Hindlimb muscle (tissue), 1 donor: Measurements from ENCODE around the gene IQCK. TPM values are rescaled to one million over a fixed set of nuclear protein-coding genes. Genes with fewer than 3 reads are reported as not detected.

Experiments used
- DNase-seq: peaks from one replicate; pipeline ENCODE4 v3.0.0-alpha.2; 2013
- polyA plus RNA-seq: library from polyadenylated mRNA; unstranded; fragments of 120-200 nt; gene quantifications from one replicate; pipeline ENCODE4 v1.2.1, GENCODE V29; 2013; ENCODE audit not compliant: insufficient read length

IQCK gene
- polyA plus RNA-seq, 1 donor = 14.2 TPM

DNA sequence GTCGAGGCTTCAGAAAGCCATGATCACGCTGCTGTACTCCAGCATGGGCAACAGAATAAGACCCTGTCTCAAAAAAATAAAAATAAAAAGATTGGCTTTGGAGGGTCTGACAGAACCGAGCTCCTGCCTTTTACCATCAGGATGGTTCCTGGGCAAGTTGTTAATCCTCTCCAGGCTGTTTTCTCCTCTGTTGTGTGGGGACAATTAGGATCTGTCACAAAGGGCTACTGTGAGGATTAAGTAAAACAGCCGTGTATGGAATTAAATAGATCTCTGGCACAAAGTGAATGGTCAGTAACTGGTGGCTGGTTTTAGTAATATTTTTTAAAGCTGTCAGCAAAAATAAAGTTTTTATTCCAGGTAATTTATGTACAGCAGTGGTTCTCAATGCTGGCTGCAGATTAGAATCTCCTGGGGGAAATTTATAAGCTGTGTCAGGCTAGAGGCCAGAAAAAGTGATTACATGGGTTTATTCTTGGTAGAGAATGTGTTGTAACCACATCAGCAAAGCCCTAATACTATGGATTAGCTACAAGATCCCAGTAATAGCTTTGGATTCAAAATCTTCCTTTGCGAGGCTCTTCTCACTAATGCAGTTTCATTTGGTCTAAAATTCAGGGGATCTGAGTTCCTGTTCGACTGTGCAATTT is 119.4 kb downstream of the IQCK start:
- DNase-seq = no peak

DNA sequence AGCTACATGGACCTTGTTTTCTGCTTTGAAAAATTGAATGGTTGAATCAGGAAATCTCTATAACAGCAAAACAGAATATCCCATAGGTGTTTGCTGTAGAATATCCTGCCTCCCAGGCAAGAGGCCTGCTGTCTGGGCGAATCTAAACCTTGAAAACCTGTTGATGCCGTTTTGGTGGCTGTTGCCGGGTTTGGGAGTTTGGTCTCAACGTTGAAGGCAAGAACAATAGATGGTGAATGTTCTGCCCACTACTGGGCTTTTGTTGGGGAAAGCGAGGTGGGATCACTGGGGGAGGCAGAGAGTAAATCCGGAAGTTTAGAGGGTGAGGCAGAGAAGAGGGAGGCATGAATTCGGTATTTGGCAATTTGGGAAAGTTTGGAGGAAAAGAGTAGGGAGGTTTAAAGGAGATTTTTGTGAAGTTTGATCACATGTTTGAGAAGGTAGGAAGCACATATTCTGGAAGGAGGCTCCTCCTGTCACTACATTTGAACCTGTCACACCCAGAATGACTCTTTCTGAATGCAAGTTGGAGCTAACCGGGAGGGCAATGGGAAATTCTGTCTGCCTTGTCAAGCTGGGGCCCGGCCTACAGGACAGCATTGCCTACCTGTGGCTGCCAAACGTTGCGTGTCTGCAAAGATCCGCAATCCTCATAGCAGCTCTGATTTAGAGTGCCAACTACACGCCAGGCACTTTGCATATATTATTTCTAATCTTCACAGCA is 120.1 kb downstream of the IQCK start:
- no peak for DNase-seq

DNA sequence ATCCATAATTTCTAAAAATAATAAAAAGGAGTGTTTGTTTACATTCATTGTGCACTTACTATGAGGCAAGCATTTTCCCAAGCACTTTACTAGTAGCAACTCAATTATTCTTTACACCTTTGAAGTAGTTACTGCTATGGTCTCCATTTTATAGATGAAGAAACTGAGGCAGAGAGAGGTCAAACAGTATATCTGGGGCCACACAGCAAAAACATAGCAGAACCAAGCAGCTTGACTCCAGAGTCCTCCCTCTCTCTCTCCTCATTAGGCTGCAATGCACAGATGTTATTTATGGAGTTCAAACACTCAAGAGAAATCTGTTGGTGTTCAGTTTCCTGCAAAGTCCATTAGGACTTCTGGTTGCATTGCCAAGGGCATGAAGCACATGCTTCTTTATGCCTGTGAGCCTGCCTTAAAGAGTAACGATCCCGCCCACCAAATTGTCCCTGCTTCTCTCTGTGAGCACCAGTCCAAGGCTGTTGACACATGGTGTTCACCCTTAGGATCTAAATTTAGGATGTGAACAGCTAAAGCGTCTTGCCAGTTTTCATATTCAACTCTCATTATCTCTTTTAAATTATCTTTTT is 122.5 kb downstream of the IQCK start:
- no peak for DNase-seq

DNA sequence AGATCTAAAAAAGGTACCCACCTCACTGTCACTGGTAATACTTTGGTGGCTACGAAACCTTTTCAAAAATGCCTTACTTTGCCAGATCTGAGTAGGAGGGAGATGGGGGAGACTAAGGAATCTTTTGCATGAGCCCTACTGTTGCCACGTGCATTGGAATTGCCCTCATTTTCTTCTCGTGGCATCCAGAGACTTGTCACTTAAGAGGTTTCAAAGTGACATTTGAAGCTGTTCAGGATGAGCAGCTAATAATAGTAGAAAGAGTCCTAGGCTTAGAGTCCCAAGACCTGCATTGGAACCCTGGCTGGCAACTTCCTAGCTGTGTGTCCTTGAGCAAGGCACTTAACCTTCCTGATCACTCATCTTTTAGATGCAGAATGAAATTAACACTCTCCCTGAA is 123.1 kb downstream of the IQCK start:
- no peak for DNase-seq

DNA sequence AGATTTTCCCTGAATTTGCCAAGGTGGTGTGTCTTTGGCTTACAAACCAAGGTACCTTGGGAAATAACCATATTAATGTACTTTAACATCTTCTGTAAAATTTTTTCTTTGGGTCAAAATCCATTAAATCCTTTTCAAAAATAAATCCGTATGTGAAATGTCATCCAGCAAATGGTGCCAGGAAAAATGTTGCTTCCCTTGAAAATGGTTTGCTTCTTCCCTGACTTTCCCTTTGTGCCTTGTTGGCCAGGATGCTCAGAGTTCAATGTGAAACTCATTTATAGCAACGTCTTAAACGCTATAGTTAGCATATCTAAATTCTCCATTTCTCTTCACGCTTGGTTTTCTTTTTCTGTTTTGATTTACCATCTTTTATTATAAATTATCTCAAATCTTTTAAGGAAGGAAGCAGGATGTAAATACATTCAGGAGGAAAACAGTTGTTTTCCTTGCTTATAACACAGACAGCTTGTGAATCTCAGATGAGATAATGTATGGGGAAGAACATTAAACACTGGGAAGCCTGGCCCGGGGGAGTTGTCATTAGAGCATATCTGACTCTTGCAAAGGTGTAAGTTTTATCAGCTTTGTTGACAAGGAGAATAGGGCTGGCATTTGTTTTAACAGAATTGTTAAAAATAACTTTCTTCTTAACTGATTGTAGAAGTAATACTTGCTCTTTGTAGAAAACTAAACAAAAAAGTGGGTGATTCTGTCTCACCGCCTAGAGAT is 124.5 kb downstream of the IQCK start:
- peak; percentile 32 for DNase-seq

DNA sequence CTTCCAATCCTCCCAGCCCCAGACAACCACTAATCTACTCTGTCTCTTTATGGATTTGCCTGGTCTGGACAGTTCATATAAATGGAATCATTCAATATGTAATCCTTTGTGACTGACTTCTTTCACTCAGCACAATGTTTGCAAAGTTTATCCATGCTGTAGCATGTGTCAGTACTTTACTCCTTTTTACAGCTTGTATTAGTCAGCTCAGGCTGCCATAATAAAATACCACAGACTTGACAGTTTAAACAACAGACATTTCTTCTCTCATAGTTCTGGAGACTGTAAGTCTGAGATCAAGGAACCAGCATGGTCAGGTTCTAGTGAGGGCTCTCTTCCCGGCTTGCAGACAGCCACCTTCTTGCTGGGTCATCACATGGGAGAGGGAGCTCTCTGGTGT is 125.3 kb downstream of the IQCK start:
- DNase-seq = no peak

DNA sequence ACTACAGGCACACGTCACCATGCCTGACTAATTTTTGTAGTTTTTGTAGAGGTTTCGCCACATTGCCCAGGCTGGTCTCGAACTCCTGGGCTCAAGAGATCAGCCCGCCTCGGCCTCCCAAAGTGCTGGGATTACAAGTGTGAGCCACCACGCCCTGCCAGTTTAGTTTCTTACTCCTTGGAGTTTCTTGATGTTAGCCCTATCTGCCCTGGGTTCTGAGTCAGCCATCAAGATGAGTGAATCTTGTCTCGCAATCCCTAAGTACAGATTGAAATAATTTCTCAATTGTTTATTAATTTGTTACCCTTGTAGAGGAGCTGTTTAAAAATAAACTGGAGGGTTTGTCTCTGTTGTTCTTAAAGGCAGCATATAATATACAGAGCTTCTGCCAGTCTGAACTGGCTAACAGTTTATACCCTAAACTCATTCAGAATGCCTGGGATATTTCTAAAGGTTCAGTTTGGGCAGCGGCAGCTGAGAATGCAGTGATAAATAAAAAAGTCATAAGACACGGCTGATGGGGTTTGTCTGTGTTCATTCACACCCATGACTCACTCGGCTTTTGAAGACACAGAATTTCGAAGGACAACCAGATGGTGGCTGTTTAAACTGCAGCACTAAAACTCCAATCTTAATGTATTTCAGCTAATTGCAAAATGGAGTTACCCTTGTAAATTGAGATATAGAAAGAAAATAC is 127.0 kb downstream of the IQCK start:
- no peak for DNase-seq

DNA sequence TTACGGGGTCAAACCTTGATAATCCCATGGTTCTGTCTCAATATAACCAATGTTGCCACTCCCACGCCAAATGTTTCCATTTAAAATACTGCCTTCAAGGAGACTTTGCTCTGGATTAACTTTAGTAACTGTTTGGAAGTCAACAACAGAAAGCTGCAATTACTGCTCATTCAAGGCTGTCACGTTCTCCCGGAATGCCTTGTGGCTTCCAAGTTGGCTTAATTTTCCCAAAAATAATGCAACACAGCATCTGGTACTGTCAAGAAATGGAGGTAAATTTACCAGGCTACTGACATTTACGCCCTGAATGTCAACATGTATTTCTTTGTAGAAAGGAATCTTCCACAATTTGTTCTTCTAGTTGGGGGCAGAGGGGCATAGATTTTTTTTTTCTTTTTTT is 128.4 kb downstream of the IQCK start:
- no peak for DNase-seq

DNA sequence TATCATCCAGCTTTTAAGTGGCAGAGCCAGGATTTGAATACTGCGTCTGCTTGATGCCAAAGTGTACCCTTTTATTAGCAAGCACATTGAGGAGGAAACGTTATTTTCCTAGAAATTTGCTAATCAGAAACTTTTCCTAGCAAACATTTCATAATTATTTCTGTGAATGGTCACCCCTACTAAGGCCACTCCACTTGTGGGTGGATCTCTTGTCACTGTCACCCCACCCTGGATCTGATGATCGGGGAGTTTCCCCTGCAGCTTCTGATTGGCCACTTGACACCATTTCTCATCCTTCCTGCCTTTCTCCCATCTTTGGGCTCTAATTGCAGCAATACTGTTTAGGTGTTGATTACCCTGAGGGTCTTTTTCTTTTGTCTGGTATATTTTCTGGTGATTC is 130.7 kb downstream of the IQCK start:
- DNase-seq = no peak

DNA sequence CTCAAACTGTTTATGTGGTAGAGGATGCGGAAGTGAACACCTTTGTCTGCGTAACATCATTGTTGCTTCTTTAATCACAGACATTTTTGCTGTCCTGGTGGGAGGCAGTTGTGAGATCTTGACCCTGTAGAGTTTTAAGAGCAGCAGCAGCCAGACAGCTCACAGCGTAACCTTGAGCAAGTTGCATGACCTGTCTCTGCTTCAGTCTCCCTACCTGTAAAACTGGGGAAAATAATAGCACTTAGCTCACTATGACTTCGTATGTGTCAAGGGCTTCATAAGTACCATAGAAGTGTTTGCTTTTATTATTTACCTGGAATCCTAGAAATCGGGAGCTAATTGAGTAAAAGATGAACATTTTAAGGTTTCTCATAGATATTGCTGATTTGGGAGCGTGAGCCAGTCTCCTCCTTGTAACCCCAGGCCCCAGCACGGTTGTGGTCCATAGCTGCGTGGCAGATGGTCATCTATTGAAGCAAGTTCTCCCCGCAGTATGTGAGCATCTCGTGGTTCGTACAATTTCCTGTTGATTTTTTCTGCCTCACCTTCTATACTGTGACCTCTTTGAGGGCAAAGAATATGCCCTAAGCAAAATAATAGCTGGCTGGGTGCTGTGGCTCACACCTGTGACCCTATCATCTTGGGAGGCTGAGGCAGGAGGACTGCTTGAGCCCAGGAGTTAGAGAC is 132.2 kb downstream of the IQCK start:
- no peak for DNase-seq

DNA sequence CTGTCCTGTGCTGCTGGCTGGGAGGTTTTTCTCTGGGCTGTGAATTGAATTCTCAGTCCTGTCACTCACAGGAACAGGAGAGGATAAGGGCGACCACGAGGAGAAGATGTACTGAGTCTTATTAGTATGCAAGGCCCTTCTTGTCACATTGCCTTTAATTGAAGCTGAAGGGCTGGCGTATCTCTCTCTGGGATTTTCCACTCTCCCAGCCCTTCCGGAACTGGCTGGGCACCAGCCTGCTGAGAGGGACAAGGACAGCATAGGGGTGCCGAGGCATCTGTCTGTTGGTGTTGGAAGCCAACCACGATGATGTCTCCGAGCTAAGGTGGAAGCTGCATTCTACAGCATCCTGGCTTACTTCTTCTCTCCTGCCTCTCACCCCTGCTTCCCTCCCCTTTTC is 133.4 kb downstream of the IQCK start:
- DNase-seq = no peak

DNA sequence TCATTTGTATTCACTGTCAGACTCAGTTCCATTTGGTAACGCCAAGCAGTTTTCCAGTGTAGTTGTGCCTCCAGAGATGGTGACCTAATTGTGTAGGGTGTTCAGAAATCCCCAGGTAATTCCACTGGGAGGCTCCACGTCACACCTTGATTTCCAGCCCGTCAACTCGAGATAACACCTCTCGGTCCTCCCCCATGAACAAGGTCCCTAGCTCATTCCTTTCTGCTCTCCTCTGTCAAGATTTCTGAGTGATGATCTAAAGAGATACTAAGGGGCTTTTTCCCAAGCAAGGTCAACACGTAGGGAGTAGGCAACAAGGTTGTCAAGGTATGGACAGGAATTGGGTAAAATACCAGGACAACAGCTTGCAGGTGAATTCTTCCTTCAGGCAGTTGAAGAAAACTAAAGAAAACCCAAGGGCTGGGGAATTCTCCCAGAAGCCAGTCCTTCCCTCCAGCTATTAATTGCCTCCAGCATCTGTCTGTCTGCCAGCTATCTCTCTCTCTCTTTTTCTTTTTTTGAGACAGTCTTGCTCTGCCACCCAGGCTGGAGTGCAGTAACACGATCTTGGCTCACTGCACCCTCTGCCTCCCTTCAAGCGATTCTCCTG is 135.2 kb downstream of the IQCK start:
- DNase-seq = no peak

DNA sequence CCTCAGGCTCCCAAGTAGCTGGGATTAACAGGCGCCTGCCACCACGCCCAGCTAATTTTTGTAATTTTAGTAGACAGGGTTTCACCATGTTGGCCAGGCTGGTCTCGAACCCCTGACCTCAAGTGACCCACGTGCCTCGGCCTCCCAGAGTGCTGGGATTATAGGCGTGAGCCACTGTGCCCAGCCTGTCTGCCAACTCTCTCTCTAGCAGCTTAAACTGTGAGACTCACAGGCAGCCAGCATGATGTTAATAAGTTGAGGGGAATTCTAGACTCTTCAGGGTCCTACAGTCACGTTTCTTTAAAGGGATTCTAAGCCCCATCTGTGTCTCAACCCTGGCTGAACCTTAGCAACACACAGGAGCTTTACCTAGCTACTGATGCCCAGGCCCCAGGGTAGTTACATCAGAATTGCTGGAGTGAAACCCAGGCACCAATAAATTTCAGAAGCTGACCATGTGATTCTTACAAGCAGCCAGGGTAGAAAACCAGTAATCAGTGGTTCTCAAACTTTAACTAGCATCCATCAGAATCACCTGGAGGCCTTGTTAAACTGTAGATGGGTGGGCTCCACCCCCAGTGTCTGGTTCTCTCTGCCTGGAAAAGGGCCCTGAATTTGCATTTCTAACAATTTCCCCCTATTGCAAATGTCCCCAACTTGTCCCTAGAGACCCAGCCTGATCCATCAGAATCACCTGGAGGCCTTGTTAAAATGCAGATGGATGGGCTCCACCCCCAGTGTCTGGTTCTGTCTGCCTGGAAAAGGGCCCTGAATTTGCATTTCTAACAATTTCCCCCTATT is 135.9 kb downstream of the IQCK start:
- no peak for DNase-seq

DNA sequence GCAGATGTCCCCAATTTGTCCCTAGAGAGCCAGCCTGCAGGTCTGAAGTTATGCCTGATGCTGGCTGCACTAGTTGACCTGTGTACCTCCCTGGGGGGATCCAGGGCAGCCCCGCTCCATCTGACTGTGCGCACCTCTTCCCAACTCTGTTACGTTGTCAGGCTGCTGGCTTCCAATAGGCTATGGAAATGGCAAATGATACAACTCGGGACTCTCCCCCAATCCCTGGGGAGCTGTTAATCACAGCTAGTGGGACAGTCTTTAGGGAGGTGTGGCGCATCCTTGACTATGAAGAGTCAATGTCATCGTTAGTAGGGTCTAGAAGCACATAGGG is 136.4 kb downstream of the IQCK start:
- no peak for DNase-seq

DNA sequence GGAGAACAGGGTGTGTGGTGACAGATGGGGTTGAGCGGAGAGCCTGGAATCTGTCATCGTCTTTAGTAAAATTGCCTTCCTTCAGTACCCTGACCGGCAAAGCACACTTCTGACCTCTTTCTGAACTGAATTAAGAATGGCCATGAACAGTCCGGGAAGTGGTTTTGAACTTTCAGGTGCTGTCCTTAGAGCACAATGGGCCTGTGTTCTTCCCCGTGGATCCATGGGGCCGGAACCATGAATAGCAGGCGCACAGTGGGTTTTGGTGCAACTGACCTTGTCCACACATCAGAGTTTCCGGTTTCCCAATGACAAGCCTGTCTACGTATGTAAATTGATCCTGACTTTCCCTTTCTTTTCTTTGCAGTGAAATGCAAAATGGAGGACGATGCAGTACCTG is 138.0 kb downstream of the IQCK start:
- no peak for DNase-seq

DNA sequence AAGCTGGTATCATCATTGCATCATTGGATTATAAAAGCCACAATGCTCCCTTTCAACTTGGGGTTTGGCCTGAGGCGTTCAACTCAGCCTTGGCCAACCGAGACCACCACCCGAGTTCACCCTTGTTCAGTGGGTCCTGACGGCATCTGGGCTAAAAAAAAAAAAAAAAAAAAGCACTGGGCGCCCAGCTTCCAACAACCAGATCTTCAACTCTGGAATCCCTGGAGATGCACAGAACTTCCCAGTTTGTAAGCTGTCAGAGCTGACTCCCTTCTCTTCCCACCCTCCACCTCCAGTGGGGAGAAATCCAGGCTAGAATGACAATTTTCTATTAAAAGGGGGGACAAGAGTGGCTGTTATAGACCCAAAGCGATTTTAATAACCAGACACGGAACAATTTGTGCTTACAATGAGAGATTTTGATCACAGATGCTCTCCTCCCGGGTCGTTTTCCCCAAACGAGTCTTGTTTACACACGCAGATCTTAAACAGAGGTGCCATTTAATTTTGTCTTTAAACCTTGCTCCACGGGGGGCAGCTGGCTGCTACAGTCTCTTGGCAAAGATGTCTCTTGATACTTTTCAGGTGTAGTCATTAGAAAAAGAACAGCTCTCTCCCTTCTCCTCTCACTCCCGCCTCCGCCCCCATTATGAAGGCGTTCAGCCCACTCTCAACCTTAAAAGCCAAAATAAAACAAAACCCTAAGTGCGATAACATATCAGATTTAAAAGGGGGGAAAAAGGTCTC is 139.7 kb downstream of the IQCK start:
- no peak for DNase-seq

DNA sequence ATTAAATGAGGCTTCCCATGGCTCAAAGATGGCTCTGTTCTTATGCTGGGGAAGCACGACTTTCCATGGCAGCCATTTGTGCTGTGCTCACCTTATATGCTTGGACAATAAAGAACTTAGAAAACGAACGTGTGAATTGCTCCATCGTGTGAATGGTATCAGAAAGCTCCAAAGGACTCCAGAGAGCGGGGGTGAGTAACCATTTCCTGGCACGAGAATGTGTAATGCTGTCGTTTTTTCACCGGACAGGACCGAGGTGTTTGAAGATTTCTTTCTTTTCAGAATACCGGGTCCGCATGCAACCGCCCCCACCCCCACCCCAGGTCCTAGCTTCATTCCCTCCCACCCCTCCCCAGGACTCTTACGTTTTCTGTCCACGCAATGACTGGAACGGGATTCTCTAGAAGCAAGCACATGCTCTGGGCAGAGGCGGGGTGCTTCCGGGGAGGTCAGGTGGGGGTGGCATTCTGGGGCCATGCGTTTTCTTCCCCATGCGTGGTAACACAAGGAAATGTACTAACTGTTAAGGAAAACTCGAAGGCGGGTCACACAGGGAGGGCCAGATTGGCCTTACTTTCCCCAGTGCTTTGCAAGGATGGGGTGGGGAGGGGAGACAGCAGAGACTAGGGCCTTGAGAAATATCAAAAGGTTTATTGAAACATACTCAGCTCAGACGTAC is 140.4 kb downstream of the IQCK start:
- no peak for DNase-seq

DNA sequence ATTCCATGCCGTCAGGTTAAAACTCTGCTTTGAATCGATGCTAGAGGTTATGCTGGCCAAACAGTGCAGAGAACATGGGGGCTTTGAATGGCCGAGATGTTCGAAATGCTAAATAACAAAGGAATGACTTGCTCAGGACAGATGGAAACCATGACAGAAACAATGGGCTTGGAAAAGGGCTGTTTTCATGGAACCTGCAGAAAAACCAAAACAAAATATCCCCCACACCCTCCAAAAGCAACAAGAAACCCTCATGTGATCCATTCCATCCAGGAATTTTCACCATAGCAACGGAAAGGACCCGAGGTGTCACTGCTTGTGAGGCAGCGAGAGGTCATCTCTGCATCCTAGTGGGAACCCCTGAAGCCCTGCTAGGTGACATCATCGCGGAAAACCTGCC is 141.1 kb downstream of the IQCK start:
- DNase-seq = no peak

DNA sequence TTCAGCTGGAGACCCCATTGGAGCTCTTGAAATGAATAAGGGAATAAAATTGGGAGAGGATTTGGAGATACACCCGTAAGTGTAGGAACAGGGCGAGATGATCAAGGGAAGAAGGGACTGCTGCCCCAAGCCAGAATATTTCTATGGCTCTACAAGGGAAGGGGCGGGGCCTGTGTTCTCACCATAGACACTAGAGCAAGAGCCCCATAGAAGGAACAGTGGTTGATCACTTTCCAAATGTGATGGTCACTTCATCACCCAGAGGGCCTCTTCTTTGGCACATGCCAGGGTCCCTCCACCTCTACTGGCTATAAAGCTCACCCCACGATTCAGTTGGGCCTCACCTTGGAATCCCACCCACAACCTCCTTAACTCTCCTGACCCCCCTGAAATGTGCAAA is 141.5 kb downstream of the IQCK start:
- DNase-seq = no peak
